ENCODE measurements around the gene FBXO46.

DNA sequence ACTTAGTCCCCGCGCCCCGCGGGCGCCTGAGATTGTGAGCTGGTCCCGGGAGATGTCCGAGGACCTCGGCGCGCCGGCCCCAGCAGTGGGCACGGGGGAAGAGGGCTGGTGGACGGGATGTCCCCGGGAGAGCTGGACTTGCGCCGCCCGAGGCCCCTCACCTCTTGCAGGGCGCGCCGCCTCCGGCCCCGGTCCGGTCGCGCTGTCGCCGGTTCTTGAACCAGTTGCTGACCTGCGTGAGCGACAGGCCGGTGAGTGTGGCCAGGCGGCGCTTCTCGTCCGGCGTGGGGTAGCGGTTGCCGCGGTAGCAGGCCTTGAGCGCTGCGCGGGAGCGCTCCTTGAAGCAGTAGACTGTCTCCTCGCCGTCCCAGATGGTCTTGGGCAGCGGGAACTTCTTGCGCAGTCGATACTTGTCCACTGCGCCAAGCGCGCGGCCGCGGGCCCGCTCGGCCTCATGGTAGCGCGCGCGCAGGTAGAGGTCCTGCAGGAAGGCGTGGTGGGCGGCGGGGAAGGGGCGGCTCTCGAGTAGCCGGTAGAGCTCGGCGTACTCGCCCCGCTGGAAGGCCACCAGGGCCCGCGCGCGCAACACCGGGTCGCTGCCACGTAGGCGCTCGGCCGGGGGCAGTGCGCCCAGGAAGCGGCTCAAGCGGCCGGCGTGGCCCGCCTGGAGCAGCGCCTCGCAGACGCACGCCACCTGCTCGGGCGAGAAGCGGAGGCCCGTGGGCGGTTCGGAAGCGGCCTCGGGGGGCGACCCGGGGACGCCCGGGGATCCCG is 37.4 kb upstream of the FBXO46 start:
- TF ChIP-seq, protein P1, sequence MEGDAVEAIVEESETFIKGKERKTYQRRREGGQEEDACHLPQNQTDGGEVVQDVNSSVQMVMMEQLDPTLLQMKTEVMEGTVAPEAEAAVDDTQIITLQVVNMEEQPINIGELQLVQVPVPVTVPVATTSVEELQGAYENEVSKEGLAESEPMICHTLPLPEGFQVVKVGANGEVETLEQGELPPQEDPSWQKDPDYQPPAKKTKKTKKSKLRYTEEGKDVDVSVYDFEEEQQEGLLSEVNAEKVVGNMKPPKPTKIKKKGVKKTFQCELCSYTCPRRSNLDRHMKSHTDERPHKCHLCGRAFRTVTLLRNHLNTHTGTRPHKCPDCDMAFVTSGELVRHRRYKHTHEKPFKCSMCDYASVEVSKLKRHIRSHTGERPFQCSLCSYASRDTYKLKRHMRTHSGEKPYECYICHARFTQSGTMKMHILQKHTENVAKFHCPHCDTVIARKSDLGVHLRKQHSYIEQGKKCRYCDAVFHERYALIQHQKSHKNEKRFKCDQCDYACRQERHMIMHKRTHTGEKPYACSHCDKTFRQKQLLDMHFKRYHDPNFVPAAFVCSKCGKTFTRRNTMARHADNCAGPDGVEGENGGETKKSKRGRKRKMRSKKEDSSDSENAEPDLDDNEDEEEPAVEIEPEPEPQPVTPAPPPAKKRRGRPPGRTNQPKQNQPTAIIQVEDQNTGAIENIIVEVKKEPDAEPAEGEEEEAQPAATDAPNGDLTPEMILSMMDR (IDR thresholded peaks at IDR 0.05) = no peak
- no peak for TF ChIP-seq EZH2 (IDR thresholded peaks at IDR 0.05; ENCODE audit: borderline replicate concordance, insufficient read depth, low read depth, low read length, poor library complexity, severe bottlenecking)
